CD4-positive, alpha-beta T cell treated with Interleukin-4 for 1 hour (primary cell): ENCODE measurements around the gene MAST4.

ENCODE experiments used
- DNase-seq, 2 donors: peaks; one replicate each; pipeline ENCODE4 v3.0.0-alpha.2; 2020 to 2022

MAST4 gene

DNA sequence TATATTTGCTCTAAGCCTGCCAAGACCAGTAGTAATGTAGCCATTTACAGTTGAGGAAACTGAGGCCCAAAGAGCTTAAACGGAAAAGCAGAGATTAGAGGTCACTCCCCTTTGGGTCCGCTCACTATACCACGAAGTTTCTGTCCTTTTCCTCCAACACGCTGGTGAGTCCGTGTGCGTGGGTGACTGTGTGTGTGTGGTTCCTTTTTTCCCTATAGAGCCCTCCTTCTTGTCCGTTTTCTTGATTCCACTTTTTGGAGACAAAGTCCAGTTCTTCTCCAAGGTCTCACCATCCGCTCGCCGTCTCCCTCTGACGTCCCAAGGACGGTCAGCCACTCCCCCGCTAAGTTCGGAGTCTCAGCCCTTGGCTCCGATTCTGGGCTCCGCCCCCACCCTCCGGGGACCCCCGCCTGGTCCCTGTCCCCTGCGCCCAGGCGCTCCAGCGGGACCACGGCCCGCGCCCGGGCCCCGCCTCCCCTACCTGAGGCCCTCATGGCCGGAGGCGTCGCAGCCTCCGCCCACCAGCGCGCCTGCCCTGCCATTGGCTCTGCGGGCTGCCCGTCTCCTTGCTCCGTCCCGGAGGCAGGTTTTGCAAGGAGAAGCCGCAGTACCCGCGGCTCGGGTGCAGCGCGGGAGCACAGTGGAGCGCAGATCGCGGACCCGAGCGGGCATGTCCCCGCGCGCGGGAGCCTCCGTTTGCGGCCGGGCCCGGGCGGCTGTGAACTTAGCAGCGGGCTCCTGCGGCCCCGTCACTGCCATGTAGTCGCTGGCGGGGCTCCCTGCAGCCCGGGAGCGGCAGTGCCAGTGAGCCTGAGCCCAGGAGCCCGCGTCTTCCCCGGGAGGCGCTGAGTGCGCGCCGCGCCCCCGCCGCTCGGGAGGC is at the start of gene MAST4:
MAST4 (plus strand) TSS at position 638 of the 880 bp plus-strand sequence. CDS start 263 bp downstream, outside the sequence.
- peak; percentile 37 to 54 for DNase-seq

DNA sequence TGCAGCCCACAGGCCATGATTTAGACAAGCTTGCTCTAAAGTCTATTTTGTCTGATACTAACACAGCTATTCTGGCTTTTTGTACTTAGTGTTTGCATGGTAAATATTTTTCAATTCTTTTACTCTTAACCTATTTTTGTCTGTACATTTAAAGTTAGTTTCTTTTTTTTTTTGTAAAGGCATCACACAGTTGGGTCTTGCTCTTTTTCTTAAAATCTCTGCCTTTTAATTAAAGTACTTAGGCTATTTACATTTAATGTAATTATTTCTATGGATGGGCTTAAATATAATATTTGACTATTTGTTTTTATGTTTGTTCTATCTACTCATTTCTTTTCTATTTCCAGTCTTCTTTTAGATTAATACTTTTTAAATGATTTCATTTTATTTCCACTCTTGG is 49.7 kb upstream of the MAST4 start:
- DNase-seq = no peak

DNA sequence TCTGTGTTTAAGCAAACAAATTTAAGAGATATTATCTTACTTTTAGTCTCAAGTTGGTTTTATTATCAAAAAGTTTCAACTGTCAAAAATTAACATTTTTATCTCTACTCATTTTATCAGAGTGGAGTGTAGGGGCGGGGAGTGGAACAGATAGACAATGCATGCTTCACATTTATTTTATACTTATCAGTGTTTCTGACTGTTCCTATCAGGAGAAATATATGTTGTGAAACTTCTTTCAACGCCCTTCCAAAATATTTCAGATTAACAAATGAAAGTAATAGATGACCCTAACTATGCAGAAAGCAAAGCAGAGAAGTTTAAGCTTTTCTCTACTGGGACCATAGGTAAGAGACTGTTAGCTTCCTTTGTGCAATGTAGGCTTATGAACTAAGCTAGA is 44.9 kb upstream of the MAST4 start:
- no peak for DNase-seq

DNA sequence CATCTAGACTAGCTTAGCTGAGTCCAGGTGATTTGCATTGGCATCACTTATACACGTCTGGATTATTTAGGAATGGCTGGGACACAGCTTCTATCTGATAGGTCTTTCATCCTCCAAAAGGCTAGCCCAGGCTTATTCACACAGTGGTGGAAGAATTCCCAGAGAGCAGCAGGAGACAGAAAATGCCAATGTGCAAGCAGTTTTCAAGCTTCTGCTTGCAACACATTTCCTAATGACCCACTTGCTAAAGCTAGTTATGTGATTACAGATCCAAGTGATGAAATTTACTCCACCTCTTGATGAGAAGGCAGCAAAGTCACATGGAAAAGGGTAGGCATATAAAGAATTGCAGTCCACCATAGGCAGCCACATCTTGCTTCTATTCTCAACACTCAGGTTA is 44.2 kb upstream of the MAST4 start:
- DNase-seq = no peak

DNA sequence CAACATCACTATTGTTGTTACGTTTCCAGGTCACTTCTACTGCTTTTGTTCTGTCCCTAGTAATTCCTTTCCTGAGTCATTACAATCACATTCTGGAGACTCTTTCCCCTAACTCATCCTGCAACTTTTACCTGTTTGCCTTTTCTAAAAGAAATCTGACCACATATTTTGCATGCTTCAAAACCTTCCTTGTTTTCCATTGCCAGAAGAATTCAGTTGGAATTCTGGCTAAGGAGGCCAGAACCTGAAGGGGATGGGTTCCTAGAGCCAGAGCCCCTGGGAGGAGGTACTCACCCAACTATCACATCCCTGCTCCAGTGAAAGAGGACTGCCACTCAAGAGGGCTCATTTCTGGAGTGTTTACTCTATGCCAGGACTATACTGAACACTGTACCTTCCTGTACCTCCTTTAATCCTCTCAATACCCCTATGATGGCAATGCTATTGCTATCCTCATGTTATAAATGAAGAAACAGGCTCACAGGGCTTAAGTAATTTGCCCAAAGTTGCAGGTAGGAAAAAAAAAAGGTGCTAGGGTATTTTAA is 42.8 kb upstream of the MAST4 start:
- no peak for DNase-seq

DNA sequence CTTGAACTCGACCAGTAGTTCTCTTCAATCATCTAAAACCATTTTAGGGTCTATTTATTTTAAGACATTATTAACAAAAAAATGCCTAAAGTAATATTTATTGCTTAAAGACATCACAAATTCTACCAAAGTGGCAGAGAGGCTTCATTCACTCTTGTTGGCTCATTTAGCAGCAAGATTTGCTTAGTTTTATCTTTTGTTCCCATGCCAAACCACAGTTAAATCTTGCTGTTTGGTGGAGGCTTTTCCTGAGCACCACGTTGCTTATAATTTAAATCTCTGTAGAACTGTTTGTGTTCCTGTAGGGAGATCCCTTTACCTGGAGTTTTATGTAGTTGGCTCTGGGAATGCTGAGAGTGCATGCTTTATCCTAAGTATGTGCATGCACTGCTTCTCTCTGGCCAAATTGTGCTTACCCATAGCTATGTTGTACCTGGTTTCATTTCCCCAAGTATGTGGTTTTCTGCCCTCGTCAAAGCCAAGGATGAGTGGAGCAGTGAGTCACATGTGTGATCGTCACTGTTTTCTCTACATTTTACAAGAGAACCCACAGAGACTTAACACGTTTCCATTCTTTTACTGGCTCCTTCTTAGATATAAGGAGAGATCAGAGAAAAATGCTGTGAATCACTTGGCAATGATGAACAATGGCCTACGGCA is 42.1 kb upstream of the MAST4 start:
- DNase-seq = peak; percentile 2 to 56

GRCh38 chr5:66554884-66555283 is 41.3 kb upstream of the MAST4 start:
- no peak for DNase-seq

DNA sequence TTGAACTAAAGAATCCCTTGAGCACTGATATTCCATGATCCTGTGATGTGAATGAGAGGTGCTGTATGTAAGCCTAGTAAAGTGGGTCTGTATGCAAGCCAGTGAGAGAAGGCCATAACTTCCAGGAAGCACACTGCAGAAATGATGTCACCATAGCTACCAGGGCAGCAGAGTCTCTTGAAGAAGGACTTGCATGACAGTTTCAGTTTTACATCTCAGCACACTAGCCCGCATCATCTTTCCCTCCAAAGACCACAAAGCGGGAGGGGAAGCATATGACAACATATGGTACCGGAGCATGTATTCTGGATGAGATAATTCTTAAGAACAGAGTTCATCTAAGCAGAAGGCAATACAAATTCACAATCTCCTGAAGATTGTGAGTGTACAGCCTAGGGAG is 37.6 kb upstream of the MAST4 start:
- DNase-seq = peak in 1 of 2 donors; percentile 14

GRCh38 chr5:66560371-66560770 is 35.8 kb upstream of the MAST4 start:
- no peak for DNase-seq

GRCh38 chr5:66561256-66561990 is 34.8 kb upstream of the MAST4 start:
- no peak for DNase-seq

GRCh38 chr5:66565878-66566277 is 30.3 kb upstream of the MAST4 start:
- DNase-seq = no peak

- DNase-seq = no peak
Observed at GRCh38 chr5:66567474-66567873, 28.7 kb upstream of the MAST4 start.

GRCh38 chr5:66570201-66570600 is 26.0 kb upstream of the MAST4 start:
- no peak for DNase-seq

- no peak for DNase-seq
Observed at GRCh38 chr5:66573733-66574132, 22.5 kb upstream of the MAST4 start.

- no peak for DNase-seq
Observed at GRCh38 chr5:66582499-66583165, 13.6 kb upstream of the MAST4 start.

DNA sequence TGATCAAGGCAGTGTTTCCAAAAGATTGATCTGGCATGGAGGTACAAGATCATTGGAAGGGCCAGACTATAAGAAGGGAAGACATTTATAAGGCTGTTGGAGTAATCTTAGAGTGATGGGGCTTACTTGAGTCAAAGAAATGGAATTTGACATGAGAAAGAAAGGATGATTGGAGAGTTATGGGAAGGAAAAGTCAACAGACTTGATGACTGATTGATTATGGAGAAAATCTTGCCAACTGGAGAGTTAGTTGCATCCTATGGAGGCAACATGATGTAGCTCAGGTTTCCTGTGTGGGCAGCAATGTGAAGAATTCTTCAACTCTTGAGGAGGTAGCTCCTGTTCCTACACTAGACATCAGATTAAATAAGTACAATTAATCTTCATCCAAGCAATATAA is 10.9 kb upstream of the MAST4 start:
- DNase-seq = no peak

- DNase-seq = no peak
Observed at GRCh38 chr5:66587771-66588170, 8.4 kb upstream of the MAST4 start.

GRCh38 chr5:66596636-66597182 is 516 bp downstream of the MAST4 start:
- no peak for DNase-seq

DNA sequence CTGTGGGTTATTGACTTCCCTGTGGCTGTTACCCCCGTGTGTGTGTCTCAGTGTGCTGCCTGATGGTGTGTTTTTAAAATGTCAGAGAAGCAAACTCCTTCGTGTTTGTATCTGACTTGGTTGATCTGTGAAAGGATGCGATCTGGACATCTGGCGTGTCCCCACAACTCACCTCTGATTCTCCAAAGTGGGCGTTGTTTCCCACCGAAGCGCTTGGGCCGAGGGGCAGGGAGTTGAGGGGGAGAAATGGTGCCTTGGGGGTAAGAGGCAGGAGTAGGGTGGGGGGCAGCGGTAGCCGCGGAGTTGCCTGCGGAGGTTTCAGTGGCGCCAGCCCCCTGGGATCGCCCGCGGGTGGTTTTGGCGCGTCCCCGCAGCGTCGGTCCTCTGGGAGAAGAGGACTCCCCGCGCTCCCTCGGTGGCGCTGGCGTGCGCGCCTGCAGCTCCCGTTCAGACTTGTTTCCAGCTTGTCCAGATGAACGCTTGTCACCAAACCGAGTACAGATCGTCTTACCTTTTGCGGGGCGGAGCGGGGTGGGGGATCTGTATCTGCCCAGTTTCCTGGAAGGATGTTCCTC is 1.1 kb downstream of the MAST4 start:
- no peak for DNase-seq

- no peak for DNase-seq
Observed at GRCh38 chr5:66602621-66603020, 6.4 kb downstream of the MAST4 start.

DNA sequence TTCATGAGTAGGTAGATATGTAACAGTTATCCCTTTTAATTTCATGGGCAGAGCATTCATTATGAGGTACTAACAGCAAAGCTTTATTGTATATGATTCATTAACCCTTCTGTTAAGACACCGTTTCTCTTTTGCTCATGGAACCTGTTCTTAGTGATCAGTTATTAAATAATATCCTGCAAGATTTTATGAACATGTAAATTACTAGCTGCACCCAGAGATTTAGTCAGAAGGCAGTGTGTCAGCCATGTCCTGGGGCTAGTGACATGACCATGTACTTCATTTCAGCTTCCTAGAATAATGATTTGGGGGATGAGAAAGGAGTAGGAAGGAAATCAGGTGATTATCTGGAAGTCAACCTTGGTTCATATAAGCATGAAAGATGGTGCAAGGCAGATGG is 7.0 kb downstream of the MAST4 start:
- no peak for DNase-seq

- DNase-seq = no peak
Observed at GRCh38 chr5:66603881-66604280, 7.7 kb downstream of the MAST4 start.
